ENCODE data around the gene HEATR1. TPM values are rescaled to one million over a fixed set of nuclear protein-coding genes. Genes with fewer than 3 reads are reported as not detected.

HEATR1 gene
- total RNA-seq, 1 donor from 2014 or later: 23.6 TPM

GRCh38 chr1:236524895-236525184 lies 79.5 kb downstream of the HEATR1 start:
- no peak for ATAC-seq
- H3K36me3 ChIP-seq: peaks cover 28% of the 10 kb centered on the region
- no peak for TF ChIP-seq CTCF (IDR thresholded peaks at IDR 0.05)
- H3K27ac ChIP-seq: peak overlapping the region; percentile 86
- intact Hi-C loops (cut with DNase I): no loop called here
- no peaks in the 10 kb centered on the region for H3K27me3 ChIP-seq
- DNase-seq: no peak
- H3K4me3 ChIP-seq: peak overlapping the region; percentile 93
- no peaks in the 10 kb centered on the region for H3K9me3 ChIP-seq
- H3K4me1 ChIP-seq: peaks cover 9% of the 10 kb centered on the region

- Histone ChIP-seq H3K9me3 (no peaks in the 10 kb centered on the region), H3K4me3 (peak overlapping the region; percentile 93), H3K4me1 (peaks cover 9% of the 10 kb centered on the region), H3K27me3 (no peaks in the 10 kb centered on the region), H3K36me3 (peaks cover 28% of the 10 kb centered on the region), H3K27ac (peak overlapping the region; percentile 86)
- no peak for TF ChIP-seq CTCF (IDR thresholded peaks at IDR 0.05)
- no peak for DNase-seq
- peak; percentile 81 for ATAC-seq
- intact Hi-C loops (cut with DNase I): no loop called here
These were observed 80.0 kb downstream of the HEATR1 start for GRCh38 chr1:236524142-236524894.

- H3K9me3 ChIP-seq: no peaks in the 10 kb centered on the region
- H3K4me1 ChIP-seq: peaks cover 9% of the 10 kb centered on the region
- ATAC-seq: peak; percentile 97
- H3K27ac ChIP-seq: peak within 1 kb of the TSS; percentile 86
- peaks cover 22% of the 10 kb centered on the region for H3K36me3 ChIP-seq
- no peaks in the 10 kb centered on the region for H3K27me3 ChIP-seq
- intact Hi-C loops (cut with DNase I): no loop called here
- peak within 1 kb of the TSS; percentile 93 for H3K4me3 ChIP-seq
- peak; percentile 95 for DNase-seq
- no peak for TF ChIP-seq CTCF (IDR thresholded peaks at IDR 0.05)
These were observed 80.6 kb downstream of the HEATR1 start, which contains the start of gene LGALS8 for GRCh38 chr1:236523704-236524141. LGALS8 (plus strand) TSS chr1:236523982; CDS start chr1:236526071, 2,089 bp downstream.

- no peaks in the 10 kb centered on the region for H3K9me3 ChIP-seq
- no peak for TF ChIP-seq CTCF (IDR thresholded peaks at IDR 0.05)
- H3K4me1 ChIP-seq: peaks cover 9% of the 10 kb centered on the region
- H3K36me3 ChIP-seq: peaks cover 19% of the 10 kb centered on the region
- peak; percentile 54 for ATAC-seq
- H3K27me3 ChIP-seq: no peaks in the 10 kb centered on the region
- H3K4me3 ChIP-seq: peak overlapping the region; percentile 93
- intact Hi-C loops (cut with DNase I): no loop called here
- H3K27ac ChIP-seq: peak overlapping the region; percentile 86
- DNase-seq: no peak
These were observed 81.2 kb downstream of the HEATR1 start for GRCh38 chr1:236522937-236523703.

- Histone ChIP-seq H3K27me3 (no peaks in the 10 kb centered on the region), H3K36me3 (no peaks in the 10 kb centered on the region), H3K4me3 (no peak overlapping the region), H3K4me1 (peaks cover 16% of the 10 kb centered on the region), H3K9me3 (no peaks in the 10 kb centered on the region), H3K27ac (no peak overlapping the region)
- ATAC-seq: no peak
- intact Hi-C loops (cut with DNase I): no loop called here
- DNase-seq: no peak
- no peak for TF ChIP-seq CTCF (IDR thresholded peaks at IDR 0.05)
These were observed 83.8 kb downstream of the HEATR1 start for GRCh38 chr1:236520445-236521005.

Data from upper lobe of right lung (tissue), 1 donor.